Neuronal stem cell (in vitro differentiated cells): ENCODE results near the gene AHCTF1.

ENCODE experiments used
- DNase-seq: peaks from one replicate; pipeline ENCODE4 v3.0.0-alpha.2; 2013; ENCODE audit warnings: low spot score
- H2AFZ ChIP-seq: one replicate; pipeline ENCODE4 v1.6.1; 2013; ENCODE audit warnings: mild to moderate bottlenecking, low read length, inconsistent platforms
- H2AK5ac ChIP-seq: 2 replicates; pipeline ENCODE4 v1.6.1; 2013; ENCODE audit warnings: low read depth, mild to moderate bottlenecking, inconsistent platforms, low read length, moderate library complexity, mixed read lengths
- H2BK120ac ChIP-seq: 2 replicates; pipeline ENCODE4 v1.6.1; 2013; ENCODE audit warnings: low read depth, mild to moderate bottlenecking, inconsistent platforms, low read length, moderate library complexity, mixed read lengths
- H2BK12ac ChIP-seq: one replicate; pipeline ENCODE4 v1.6.1; 2013; ENCODE audit warnings: low read length, inconsistent platforms
- H2BK15ac ChIP-seq: 2 replicates; pipeline ENCODE4 v1.6.1; 2013; ENCODE audit warnings: mild to moderate bottlenecking, low read length, inconsistent platforms, mixed read lengths
- H2BK5ac ChIP-seq: one replicate; pipeline ENCODE4 v1.6.1; 2013; ENCODE audit warnings: inconsistent platforms, mild to moderate bottlenecking, low read length, moderate library complexity
- H3K14ac ChIP-seq: one replicate; pipeline ENCODE4 v1.6.1; 2013; ENCODE audit warnings: low read length, inconsistent platforms
- H3K18ac ChIP-seq: 2 replicates; pipeline ENCODE4 v1.6.1; 2013; ENCODE audit warnings: low read length, inconsistent platforms
- H3K23ac ChIP-seq: 2 replicates; pipeline ENCODE4 v1.6.1; 2013; ENCODE audit warnings: low read depth, mild to moderate bottlenecking, mixed read lengths, low read length, inconsistent platforms; ENCODE audit not compliant: poor library complexity
- H3K27ac ChIP-seq: replicated peaks from 3 replicates; pipeline ENCODE4 v1.5.1; 2013; ENCODE audit warnings: low read length, inconsistent platforms
- H3K27me3 ChIP-seq, 3 experiments: 2 replicates each; pipeline ENCODE4 v1.6.1; 2013; ENCODE audit warnings: low read length in 3 of 3, mild to moderate bottlenecking in 2 of 3, inconsistent platforms in 1 of 3, low read depth in 1 of 3, mixed read lengths in 1 of 3, moderate library complexity in 1 of 3; ENCODE audit not compliant: control insufficient read depth in 3 of 3, insufficient read depth in 3 of 3
- H3K36me3 ChIP-seq, 2 donors: replicated peaks in 1 of 2; 2 replicates each; pipeline ENCODE4 v1.6.1; 2013; ENCODE audit warnings: low read length in 2 of 2; ENCODE audit not compliant: control insufficient read depth in 2 of 2, insufficient read depth in 2 of 2
- H3K4ac ChIP-seq: 2 replicates; pipeline ENCODE4 v1.6.1; 2013; ENCODE audit warnings: inconsistent platforms, mild to moderate bottlenecking, low read length, moderate library complexity
- H3K4me1 ChIP-seq, 2 donors: 1 replicate in 1 of 2; 2 replicates in 1 of 2; pipeline ENCODE4 v1.6.1; 2013; ENCODE audit warnings: low read length in 2 of 2, low read depth in 1 of 2; ENCODE audit not compliant: control insufficient read depth in 2 of 2, insufficient read depth in 1 of 2
- H3K4me2 ChIP-seq: one replicate; pipeline ENCODE4 v1.6.1; 2013; ENCODE audit warnings: mild to moderate bottlenecking, low read length, inconsistent platforms; ENCODE audit not compliant: insufficient read depth, poor library complexity, severe bottlenecking
- H3K4me3 ChIP-seq, 2 donors: 2 replicates each; pipeline ENCODE4 v1.5.1; 2013; ENCODE audit warnings: low read length in 2 of 2, mild to moderate bottlenecking in 2 of 2, inconsistent platforms in 1 of 2, moderate library complexity in 1 of 2
- H3K79me1 ChIP-seq: one replicate; pipeline ENCODE4 v1.6.1; 2013; ENCODE audit warnings: low read depth, mild to moderate bottlenecking, inconsistent platforms, low read length, moderate library complexity
- H3K9ac ChIP-seq: one replicate; pipeline ENCODE4 v1.6.1; 2013; ENCODE audit warnings: mild to moderate bottlenecking, low read depth, low read length, inconsistent platforms; ENCODE audit not compliant: poor library complexity
- H3K9me3 ChIP-seq, 2 donors: replicated peaks in 1 of 2; 2 replicates each; pipeline versions ENCODE3 to v1.6.1; 2013; ENCODE audit warnings: low read length in 2 of 2, mild to moderate bottlenecking in 2 of 2, inconsistent platforms in 1 of 2, low read depth in 1 of 2, mixed read lengths in 1 of 2, moderate library complexity in 1 of 2; ENCODE audit not compliant: control insufficient read depth in 2 of 2, insufficient read depth in 1 of 2
- H4K8ac ChIP-seq: one replicate; pipeline ENCODE4 v1.6.1; 2013; ENCODE audit warnings: low read depth, mild to moderate bottlenecking, inconsistent platforms, low read length, moderate library complexity
- H4K91ac ChIP-seq: one replicate; pipeline ENCODE4 v1.6.1; 2013; ENCODE audit warnings: low read length, low read depth, mild to moderate bottlenecking, inconsistent platforms; ENCODE audit not compliant: poor library complexity
- WGBS, 2 donors: extraction: QIAGEN DNeasy Blood & Tissue Kit; methylation state at CpG; one replicate each; pipeline ENCODE4 v1.1.7; 2013; ENCODE audit warnings: missing lambda C conversion rate in 2 of 2, mixed read lengths in 1 of 2; ENCODE audit not compliant: insufficient read length in 2 of 2, insufficient replicate concordance in 1 of 2; ENCODE audit errors: extremely low coverage in 2 of 2; 5-methylcytosine and 5-hydroxymethylcytosine counted together

Gene AHCTF1

GRCh38 chr1:246946366-246946765 is 14.6 kb upstream of the AHCTF1 start:
- Histone ChIP-seq H3K4me3 (no peak overlapping the region), H3K79me1 (peaks cover 2% of the 10 kb centered on the region), H2BK5ac (no peak overlapping the region), H3K4me2 (no peak overlapping the region), H2BK12ac (no peak overlapping the region), H2AK5ac (no peak overlapping the region), H2AFZ (no peak overlapping the region), H3K18ac (no peak overlapping the region), H3K4me1 (no peaks in the 10 kb centered on the region), H2BK120ac (no peak overlapping the region), H3K9ac (no peak overlapping the region), H4K8ac (no peak overlapping the region), H4K91ac (no peak overlapping the region), H3K36me3 (peaks cover 2 to 51% of the 10 kb centered on the region in 2 donors), H3K27me3 (no peaks in the 10 kb centered on the region), H3K14ac (no peak overlapping the region), H3K4ac (no peak overlapping the region), H2BK15ac (no peak overlapping the region), H3K23ac (no peak overlapping the region), H3K27ac (no peak overlapping the region), H3K9me3 (peaks cover 0 to 9% of the 10 kb centered on the region in 2 donors)
- no peak for DNase-seq
- WGBS, 2 donors, result no CpG with 5 or more reads among the region's 6 CpGs

- Histone ChIP-seq H2AK5ac (no peak overlapping the region), H4K91ac (no peak overlapping the region), H3K4me3 (no peak overlapping the region), H4K8ac (no peak overlapping the region), H3K18ac (no peak overlapping the region), H3K9ac (no peak overlapping the region), H3K14ac (no peak overlapping the region), H2BK12ac (no peak overlapping the region), H3K4ac (no peak overlapping the region), H3K23ac (no peak overlapping the region), H3K9me3 (no peaks in the 10 kb centered on the region), H2BK15ac (no peak overlapping the region), H3K27me3 (no peaks in the 10 kb centered on the region), H3K79me1 (peaks cover 6% of the 10 kb centered on the region), H2AFZ (no peak overlapping the region), H2BK5ac (no peak overlapping the region), H2BK120ac (no peak overlapping the region), H3K27ac (no peak overlapping the region), H3K4me1 (peaks cover 0 to 1% of the 10 kb centered on the region in 2 donors), H3K4me2 (no peak overlapping the region), H3K36me3 (peaks cover 4 to 19% of the 10 kb centered on the region in 2 donors)
- WGBS, 2 donors, result no CpG with 5 or more reads among the region's 1 CpG
- DNase-seq, result no peak
Observed at GRCh38 chr1:246934765-246935164, 3.0 kb upstream of the AHCTF1 start.

DNA sequence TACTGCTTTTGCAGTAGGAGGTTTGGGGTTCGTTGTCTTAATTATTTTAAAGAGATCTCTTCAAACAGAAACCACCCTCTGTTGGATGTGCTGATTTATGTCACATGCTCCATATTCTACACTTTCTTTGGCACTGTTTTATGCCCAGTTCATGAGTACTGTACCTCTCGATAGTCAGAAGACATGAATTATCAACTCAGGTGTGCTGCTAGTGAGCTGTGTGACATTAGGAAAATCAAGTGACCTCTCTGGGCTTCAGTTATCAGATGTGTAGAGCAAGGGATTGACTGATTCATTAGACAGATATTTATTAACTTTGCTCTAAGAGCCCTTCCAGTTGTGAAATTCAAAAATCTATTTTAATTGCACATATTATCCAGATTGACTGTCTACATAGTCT is 2.1 kb upstream of the AHCTF1 start:
- no peak overlapping the region for H3K4me2 ChIP-seq
- no peak overlapping the region for H4K91ac ChIP-seq
- peaks cover 0 to 1% of the 10 kb centered on the region in 2 donors for H3K4me1 ChIP-seq
- H3K23ac ChIP-seq, result no peak overlapping the region
- no peak overlapping the region for H3K18ac ChIP-seq
- H2BK15ac ChIP-seq, result no peak overlapping the region
- peaks cover 6% of the 10 kb centered on the region for H3K79me1 ChIP-seq
- no peak overlapping the region for H3K4ac ChIP-seq
- no peak overlapping the region for H3K4me3 ChIP-seq
- H3K36me3 ChIP-seq, result peaks cover 2 to 20% of the 10 kb centered on the region in 2 donors
- no peak overlapping the region for H3K14ac ChIP-seq
- no CpG with 5 or more reads among the region's 2 CpGs for WGBS, 2 donors
- H4K8ac ChIP-seq, result no peak overlapping the region
- H3K27ac ChIP-seq, result no peak overlapping the region
- H2AFZ ChIP-seq, result no peak overlapping the region
- no peak for DNase-seq
- H2BK5ac ChIP-seq, result no peak overlapping the region
- H2BK12ac ChIP-seq, result no peak overlapping the region
- no peak overlapping the region for H2BK120ac ChIP-seq
- H3K9ac ChIP-seq, result no peak overlapping the region
- no peaks in the 10 kb centered on the region for H3K27me3 ChIP-seq
- H3K9me3 ChIP-seq, result peaks cover 0 to 8% of the 10 kb centered on the region in 2 donors
- H2AK5ac ChIP-seq, result no peak overlapping the region

GRCh38 chr1:246932366-246932700 is 585 bp upstream of the AHCTF1 start:
- no peak overlapping the region for H3K18ac ChIP-seq
- no peak overlapping the region for H2BK120ac ChIP-seq
- no peak overlapping the region for H4K8ac ChIP-seq
- H3K36me3 ChIP-seq, result peaks cover 0 to 28% of the 10 kb centered on the region in 2 donors
- peaks cover 0 to 1% of the 10 kb centered on the region in 2 donors for H3K4me1 ChIP-seq
- H2BK12ac ChIP-seq, result no peak overlapping the region
- no peak overlapping the region for H3K9ac ChIP-seq
- H3K9me3 ChIP-seq, result peaks cover 0 to 23% of the 10 kb centered on the region in 2 donors
- peak overlapping the region; percentile 28 for H3K27ac ChIP-seq
- H3K14ac ChIP-seq, result peak overlapping the region; percentile 31
- no CpG with 5 or more reads among the region's 8 CpGs for WGBS, 2 donors
- no peaks in the 10 kb centered on the region for H3K27me3 ChIP-seq
- no peak for DNase-seq
- H3K4ac ChIP-seq, result no peak overlapping the region
- H2BK15ac ChIP-seq, result no peak overlapping the region
- no peak overlapping the region for H3K23ac ChIP-seq
- H2BK5ac ChIP-seq, result no peak overlapping the region
- H2AFZ ChIP-seq, result peak overlapping the region; percentile 95
- no peak overlapping the region for H4K91ac ChIP-seq
- peak overlapping the region; percentile 100 for H3K4me3 ChIP-seq
- peak overlapping the region; percentile 49 for H3K4me2 ChIP-seq
- no peak overlapping the region for H2AK5ac ChIP-seq
- peaks cover 6% of the 10 kb centered on the region for H3K79me1 ChIP-seq
